ENCODE results near the gene LRRC8B.

Gene LRRC8B

DNA sequence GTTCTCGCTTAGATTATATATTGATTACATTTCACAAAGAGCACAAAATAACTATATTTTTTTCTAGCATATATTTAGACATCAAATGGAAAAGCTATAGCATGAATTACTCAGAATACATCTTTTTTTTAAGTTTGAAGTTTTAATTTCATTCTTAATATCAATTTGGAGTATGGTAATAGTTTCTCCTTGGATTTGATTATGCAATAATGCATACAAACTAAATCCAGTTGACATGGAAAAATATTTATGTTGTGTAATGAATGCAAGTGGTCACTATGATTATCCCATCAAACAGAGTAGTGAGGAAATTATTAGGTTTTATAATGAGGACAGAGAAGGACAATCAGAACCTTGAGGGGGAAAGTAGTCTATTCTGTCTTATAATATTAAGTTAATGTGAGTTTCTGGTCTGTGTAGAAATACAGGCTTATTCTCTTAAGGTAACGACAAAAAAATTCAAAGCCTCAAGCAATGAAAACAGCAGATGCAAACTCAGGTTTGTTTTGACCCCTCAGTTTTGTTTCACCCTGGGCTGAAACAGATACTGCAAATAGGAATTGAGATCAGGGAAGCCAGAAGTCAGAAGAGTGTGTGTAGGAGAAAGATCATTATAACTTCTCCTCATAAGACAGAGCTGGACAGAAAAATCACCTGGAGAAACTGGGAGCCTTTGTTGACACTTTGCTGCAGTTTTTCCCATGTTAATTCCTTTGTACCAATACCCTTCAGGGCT, 23.7 kb downstream of the LRRC8B start:
- no peak for DNase-seq

- DNase-seq, result no peak
Measured at GRCh38 chr1:89550995-89551394, 26.4 kb downstream of the LRRC8B start.

DNA sequence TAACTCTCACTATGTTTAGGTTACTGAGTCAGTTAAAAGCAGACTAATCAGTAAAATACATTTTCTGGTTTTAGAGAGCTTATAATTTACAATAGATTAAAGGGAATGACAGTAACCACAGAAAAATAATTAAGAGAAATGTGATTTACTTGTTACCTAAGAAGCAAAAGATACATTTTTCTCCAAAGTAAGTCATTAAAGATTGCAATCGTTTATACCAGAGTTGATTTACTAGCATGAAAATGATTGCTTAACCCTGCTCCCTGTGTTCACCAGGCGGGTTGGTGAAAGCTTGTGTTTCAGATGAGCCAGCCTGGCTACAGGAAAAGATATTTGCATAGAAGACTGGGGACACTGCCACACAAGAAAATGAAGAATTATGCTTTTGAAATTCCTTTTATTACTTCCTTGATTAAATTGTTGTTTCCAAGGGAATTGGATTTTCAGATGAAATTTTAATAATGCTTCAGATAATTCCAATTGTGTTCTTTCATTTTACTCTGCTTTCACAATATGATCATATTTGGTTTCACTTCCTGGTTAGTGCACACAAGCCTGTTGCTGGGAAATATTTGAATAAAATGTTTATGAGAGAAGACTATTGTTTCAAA, 27.9 kb downstream of the LRRC8B start:
- DNase-seq, result no peak

GRCh38 chr1:89553157-89553556, 28.5 kb downstream of the LRRC8B start:
- DNase-seq, result no peak

DNA sequence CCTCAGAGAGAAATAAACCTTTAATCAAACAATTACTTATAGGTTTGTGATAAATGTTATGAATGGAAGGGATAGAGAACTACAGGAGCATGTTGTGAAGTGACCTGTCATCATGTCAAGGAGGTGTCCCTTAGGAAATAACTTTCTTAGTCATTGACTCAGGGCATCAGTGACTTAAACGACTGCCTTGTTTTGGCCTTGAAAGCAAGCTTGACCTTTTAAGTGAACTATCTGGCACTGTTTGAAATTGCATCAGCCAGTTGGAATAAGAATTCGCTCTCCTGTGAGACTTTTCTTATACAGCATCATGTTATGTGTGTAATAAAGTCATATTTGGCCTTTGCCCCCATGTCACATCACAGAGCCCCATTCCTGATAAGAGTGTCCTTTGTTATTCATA, 30.9 kb downstream of the LRRC8B start:
- DNase-seq, result no peak

DNA sequence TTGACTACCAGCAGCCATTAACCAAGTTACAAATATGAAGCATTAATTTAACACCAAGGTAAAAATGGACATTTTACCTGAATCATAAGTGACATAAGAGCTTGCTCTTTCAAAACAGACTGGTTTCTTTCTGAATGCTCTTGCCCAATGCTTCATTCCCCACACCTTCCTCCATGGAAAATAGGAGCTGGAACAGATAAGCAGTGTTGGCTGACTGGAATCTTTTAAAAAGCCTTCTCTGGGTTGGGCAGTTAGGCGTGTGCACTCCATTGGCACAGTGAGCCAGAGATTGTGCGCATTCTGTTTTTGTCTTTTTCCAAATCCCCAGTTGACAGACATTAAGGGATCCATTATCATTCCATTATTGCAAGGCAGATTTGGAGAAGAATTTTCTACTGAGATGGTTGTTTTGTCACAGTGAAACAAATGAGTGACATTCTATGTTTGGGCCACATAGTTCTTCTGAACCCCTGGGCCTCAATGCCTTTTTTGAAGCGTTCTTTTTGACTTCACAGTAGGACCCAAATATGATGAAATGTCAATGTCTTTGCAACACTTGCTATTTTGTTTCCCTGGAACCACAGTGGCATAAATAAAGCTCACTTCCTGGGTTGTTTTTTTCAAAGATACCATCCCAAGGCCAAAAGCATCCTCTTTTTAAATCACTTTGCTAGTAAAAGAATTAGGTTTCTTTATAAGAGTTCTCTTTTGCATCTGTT, 32.3 kb downstream of the LRRC8B start:
- DNase-seq, result no peak

- DNase-seq, result no peak
Measured at GRCh38 chr1:89557445-89557825, 32.8 kb downstream of the LRRC8B start.

DNA sequence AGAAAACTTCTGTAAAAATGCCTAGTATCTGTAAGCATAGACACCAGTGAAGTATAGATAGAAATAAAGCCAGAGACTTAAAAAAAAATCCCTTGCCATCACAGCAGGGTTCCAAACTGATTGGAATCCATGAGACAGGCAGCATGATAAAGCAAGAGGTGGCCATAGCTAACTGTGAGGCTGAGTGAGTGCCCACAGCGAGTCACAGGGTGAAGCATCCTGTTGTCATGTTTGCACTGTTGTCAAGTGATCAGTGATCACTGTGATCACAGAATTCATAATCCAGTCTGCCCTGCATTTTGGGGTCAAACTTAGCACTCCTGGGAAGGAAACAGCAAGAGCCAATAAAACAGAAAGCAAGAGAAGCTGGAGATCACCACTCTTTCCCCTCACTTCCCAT, 33.3 kb downstream of the LRRC8B start:
- no peak for DNase-seq

DNA sequence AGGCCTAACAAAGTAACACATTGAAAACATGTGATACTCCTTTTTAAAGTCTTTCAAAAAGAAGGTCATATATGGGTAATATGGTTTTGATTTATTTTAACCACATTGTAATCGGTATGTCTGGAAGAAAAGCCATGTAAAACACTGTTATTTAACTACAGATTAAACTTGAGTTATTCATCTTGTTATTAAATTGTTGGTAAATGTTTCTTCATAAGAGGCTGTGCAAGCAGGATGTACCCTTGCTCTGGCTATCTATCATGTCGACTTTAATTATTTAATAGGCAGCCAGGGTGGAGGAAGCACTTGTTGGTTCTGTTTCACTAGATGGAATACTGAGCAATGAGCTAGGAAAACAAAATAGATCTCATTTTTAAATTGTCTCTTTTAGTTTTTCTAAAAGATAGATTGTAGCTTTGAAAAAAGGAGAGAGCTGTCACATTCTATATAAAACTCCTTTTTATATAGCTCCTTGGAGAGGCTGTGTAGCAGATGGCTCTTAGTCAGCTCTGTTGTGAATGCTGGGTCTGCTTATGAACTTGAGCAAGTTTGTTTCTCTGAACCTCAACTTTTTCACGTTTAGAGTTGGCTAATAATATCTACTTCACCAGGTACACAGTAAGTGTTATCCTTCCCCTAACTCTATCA, 39.5 kb downstream of the LRRC8B start:
- DNase-seq, result no peak

GRCh38 chr1:89565521-89565920, 40.9 kb downstream of the LRRC8B start:
- no peak for DNase-seq

DNA sequence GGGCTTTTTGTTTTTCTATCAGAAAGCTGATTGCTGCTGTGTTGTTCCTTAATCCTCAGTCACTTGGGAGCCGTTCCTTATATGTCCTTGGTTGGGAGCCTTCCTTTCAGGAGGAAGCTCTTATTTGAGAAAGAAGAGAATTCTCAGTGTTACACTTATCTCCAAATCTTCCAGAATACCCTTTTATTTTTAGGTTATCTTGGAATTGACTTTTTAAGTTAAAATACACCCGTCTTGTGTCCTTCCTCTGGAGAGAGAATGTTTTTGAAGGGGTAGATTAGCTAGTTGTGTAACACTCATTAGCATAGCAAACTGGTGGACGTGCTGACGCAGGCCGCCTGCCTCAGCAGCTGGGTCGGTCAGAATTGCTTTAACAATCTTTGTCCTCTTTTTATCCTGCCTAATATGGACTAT, 42.1 kb downstream of the LRRC8B start:
- DNase-seq, result no peak

- no peak for DNase-seq
Measured at GRCh38 chr1:89567797-89568196, 43.2 kb downstream of the LRRC8B start.

- DNase-seq, result no peak
Measured at GRCh38 chr1:89573410-89573809, 48.8 kb downstream of the LRRC8B start.

DNA sequence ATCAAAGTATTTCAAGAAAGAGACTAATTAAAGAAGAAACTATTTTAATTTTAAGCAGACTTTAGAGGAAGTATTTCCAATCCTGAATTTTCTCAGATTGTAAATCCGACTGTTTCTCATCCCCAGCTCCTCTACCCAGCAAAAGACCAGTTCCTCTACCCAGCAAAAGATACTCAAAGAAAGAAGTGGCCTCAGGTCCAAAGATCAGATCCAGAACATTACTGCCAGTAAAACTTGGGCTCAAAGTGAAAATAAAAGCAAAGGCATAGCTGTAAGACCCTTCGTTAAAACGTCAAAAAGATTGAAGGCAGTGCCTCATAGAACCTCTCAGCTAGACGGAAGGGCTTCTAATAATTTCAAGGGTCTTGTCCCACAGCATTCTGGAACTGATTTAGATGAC, 50.0 kb downstream of the LRRC8B start:
- DNase-seq, result no peak

DNA sequence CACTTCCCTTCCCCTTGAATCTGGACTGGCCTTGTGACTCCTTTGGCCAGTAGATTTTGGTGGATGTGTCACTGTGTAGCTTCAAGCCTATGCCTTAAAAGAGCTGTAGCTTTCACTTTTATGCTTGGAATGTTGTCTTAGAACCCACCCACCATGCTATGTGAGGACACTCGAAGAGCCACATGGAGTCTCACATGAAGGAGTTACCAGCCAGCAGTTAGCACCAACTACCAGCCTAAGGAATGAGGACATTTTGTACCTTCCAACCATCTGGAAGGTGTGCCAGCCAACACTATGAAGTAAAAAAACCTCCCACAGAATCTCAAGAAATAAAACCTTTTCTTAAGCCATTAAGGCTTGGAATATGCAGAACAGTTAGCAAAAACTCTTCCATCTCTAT, 50.6 kb downstream of the LRRC8B start:
- DNase-seq, result no peak

GRCh38 chr1:89576013-89576412, 51.4 kb downstream of the LRRC8B start:
- no peak for DNase-seq

DNA sequence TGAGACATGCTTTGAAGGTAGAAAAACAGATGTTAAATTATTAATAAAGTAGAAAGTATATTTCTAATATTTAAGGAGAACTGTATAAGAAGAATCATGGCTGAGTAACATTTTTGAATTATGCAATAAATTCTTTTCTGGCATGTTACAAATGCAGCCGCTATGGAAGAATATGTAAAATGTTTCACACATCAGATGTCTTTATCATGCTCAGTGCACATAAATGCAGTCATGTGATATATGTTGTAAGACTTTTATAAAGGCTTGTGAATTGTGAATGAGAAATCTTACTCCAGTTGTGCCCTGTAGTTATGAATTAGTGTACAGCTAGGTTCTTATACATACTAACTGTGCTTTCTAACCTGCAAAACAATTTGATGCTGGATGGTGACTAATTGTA, 53.5 kb downstream of the LRRC8B start:
- DNase-seq, result no peak

- no peak for DNase-seq
Measured at GRCh38 chr1:89578946-89579684, 54.5 kb downstream of the LRRC8B start.

DNA sequence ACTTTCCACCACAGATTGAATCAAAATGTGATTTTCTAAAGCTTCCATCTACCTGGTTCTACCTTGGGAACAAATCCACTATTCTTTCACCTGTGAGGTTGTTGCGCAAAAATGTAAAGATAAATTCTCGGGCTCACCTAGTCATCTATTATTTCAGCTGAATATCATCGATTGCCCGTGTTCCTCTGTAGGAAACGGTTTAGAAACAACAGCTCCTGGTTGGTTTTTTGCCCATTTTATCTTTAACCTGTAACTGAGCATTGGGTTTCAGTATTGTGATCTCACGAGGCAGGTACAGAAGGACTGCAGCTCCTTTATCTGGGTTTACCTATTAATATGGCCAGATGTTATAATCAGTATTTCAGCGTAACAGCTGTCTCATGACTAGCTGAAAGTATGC, 55.4 kb downstream of the LRRC8B start:
- DNase-seq, result no peak

DNA sequence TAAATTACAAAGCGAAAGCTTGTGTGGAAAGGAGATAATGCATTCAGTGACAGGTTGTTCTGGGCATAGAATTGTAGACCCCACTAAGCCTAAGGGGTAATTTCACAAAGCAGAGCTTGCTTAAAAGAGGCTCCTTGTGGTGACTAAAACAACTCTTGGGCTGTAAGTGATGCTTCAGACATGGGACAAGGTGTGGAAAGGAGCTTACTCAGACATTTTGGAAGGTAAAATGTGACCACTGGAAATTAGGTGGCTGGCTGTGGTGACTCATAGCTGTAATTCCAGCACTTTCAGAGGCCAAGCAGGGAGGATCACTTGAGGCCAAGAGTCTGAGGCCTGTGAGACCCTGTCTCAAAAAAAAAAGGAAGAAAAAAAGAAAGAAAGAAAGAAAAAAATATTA, 57.2 kb downstream of the LRRC8B start:
- DNase-seq, result no peak

- DNase-seq, result no peak
Measured at GRCh38 chr1:89582571-89582970, 57.9 kb downstream of the LRRC8B start.

DNA sequence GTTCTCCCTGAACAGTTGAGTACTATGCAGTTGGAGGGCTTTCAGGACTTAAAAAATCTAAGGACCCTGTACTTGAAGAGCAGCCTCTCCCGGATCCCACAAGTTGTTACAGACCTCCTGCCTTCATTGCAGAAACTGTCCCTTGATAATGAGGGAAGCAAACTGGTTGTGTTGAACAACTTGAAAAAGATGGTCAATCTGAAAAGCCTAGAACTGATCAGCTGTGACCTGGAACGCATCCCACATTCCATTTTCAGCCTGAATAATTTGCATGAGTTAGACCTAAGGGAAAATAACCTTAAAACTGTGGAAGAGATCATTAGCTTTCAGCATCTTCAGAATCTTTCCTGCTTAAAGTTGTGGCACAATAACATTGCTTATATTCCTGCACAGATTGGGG, 59.6 kb downstream of the LRRC8B start:
- no peak for DNase-seq

DNA sequence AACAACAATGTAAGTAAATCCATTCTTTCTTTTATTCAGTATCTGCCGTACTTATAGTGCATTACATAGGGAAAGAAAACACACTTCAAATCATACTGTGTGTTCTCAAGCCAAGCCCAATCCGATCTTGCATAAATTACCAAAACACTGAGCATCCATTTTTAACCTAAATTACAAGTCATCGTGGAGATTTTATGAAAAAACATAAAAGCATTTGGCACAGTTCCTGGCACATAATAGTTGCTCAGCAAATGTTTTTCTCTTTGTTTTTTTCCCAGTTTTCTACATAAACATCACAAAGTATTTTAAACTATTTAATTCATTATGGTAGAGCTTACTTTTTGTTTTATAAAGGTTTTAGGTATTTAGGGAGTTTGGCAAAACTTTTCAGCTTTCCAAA, 60.2 kb downstream of the LRRC8B start:
- DNase-seq, result no peak

Data from CD4-positive, alpha-beta T cell treated with Interleukin-15 for 1 hour (primary cell).